ENCODE measurements around the gene BUB3.

The BUB3 gene, protein sequence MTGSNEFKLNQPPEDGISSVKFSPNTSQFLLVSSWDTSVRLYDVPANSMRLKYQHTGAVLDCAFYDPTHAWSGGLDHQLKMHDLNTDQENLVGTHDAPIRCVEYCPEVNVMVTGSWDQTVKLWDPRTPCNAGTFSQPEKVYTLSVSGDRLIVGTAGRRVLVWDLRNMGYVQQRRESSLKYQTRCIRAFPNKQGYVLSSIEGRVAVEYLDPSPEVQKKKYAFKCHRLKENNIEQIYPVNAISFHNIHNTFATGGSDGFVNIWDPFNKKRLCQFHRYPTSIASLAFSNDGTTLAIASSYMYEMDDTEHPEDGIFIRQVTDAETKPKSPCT

DNA sequence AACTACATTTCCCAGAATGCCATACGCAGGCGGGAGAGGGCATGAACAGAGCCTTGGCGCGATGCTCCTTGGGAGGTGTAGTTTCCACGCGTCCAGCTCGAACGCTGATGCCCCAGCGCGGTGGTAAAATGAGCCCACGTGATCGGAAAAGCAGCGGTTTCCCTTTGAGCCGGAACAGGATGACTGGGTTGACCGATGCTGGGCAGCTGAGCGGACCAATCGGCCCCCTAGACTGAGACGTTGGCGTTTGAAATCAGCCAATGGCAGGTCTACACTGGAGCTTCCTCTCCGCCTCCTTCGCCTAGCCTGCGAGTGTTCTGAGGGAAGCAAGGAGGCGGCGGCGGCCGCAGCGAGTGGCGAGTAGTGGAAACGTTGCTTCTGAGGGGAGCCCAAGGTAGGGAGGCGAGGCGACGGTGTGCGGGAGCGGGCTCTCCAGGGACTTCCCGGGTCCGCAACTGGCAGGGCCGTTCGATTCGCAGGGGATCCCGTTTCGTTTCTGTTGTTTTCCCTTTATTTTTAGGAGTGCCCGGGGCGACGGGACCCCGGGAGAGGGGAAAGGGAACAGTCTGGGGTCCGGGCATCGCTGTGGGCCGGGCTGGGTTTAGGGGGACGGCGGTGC, at the start of gene BUB3:
Gene BUB3 (plus strand): TSS at position 311 of the 619 bp plus-strand sequence. CDS start 516 bp downstream, outside the sequence.
- H3K4me3 ChIP-seq (ENCODE audit: low read length), result peak within 1 kb of the TSS; percentile 87
- no peak for TF ChIP-seq ZNF274 (IDR thresholded peaks at IDR 0.05; ENCODE audit: low read depth, low read length)

- no peak overlapping the region for H3K4me3 ChIP-seq (ENCODE audit: low read length)
- TF ChIP-seq ZNF274 (IDR thresholded peaks at IDR 0.05; ENCODE audit: low read depth, low read length), result no peak
Observed at GRCh38 chr10:123109466-123109865, 44.7 kb upstream of the BUB3 start.

DNA sequence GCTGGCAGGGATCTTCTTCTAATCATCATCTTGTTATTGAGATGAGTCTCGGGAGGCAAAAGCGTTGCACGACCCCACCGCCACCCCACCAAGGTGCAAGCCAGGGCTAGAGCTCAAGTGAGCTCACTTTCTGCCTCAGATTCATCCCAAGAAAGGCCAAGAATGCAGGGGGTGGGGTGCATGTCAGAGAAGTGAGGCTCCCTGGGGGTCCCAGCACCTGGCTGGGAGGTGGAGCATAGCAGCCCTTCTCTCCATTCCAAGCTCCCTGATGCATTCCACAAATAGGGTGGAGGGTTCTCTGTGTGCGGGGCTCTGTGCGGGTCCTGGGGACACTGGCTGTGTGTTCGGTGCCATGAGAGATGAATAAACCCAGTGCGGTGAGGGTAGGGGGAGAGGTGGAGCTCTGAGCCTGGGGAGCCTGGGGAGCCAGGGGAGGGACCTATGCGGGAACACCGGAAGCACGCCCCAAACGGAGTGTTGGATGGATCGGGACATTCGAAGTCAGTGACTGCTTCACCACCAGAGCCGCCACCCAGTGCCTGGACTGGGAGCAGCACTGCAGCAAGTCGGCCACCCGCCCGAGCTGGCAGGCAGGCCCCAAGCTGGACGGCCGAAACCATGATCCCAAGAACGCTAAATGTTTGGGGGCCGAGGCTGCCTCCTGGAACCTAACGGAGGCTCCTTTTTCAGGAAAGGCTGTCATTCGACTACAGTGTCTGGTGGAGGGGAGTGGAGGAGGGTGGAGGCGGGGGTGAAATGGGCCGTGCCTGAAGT, 36.4 kb upstream of the BUB3 start:
- no peak overlapping the region for H3K4me3 ChIP-seq (ENCODE audit: low read length)
- no peak for TF ChIP-seq ZNF274 (IDR thresholded peaks at IDR 0.05; ENCODE audit: low read depth, low read length)

- TF ChIP-seq ZNF274 (IDR thresholded peaks at IDR 0.05; ENCODE audit: low read depth, low read length), result no peak
- H3K4me3 ChIP-seq (ENCODE audit: low read length), result no peak overlapping the region
Observed at GRCh38 chr10:123119081-123119480, 35.1 kb upstream of the BUB3 start.

DNA sequence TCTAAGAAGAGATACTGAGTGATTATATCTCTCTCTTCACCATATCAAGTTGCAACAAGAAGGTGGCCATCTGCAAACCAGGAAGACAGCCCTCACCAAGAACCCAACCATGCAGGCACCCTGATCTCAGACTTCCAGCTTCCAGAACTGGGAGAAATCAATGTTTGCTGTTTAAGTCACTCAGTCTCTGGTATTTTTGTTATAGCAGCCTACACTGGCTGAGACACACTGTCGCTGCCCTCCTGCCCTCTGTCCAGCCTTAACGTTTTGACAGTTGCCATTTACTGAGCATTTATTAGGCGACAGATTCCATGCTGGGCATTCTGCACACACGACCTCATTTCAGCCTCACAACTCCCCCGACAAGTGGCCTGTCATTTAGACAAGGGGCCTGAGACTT, 28.0 kb upstream of the BUB3 start:
- H3K4me3 ChIP-seq (ENCODE audit: low read length), result no peak overlapping the region
- TF ChIP-seq ZNF274 (IDR thresholded peaks at IDR 0.05; ENCODE audit: low read depth, low read length), result no peak

DNA sequence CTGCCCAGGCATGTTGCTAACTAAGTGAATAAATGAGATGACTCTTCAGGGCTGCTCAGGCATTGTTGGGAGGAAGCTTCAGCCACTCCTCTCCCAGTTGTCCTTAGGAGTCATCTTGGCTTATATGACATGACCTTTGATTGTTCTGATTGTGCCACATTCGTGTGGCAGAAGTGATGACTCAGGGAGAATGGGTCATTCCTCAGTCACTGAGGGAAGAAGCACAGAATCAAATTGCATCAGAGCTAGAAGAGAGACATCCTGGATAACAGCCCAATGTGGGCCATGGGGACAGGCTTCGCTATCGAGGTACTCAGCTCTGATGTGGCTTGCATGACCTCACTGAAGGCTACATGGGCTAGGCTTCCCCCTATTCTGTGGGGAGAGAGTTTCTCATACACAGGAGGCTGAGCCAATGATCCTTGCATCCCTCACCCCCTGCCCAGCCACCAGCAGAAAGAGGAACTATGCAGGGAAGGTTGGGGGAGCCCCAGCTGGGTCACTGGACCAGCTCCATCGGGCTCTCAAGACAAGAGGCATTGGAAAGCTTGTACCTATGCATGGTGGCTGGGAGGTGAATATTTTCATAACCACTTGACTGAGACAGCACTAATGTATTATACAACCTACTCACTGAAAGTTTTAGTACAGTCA, 24.5 kb upstream of the BUB3 start:
- H3K4me3 ChIP-seq (ENCODE audit: low read length), result no peak overlapping the region
- TF ChIP-seq ZNF274 (IDR thresholded peaks at IDR 0.05; ENCODE audit: low read depth, low read length), result no peak

- peak overlapping the region; percentile 3; the same call in 1 of the 2 replicates for H3K4me3 ChIP-seq (ENCODE audit: low read length)
- TF ChIP-seq ZNF274 (IDR thresholded peaks at IDR 0.05; ENCODE audit: low read depth, low read length), result no peak
Observed at GRCh38 chr10:123132576-123133477, 21.4 kb upstream of the BUB3 start.

GRCh38 chr10:123133541-123134342, 20.5 kb upstream of the BUB3 start:
- no peak for TF ChIP-seq ZNF274 (IDR thresholded peaks at IDR 0.05; ENCODE audit: low read depth, low read length)
- H3K4me3 ChIP-seq (ENCODE audit: low read length), result no peak overlapping the region

DNA sequence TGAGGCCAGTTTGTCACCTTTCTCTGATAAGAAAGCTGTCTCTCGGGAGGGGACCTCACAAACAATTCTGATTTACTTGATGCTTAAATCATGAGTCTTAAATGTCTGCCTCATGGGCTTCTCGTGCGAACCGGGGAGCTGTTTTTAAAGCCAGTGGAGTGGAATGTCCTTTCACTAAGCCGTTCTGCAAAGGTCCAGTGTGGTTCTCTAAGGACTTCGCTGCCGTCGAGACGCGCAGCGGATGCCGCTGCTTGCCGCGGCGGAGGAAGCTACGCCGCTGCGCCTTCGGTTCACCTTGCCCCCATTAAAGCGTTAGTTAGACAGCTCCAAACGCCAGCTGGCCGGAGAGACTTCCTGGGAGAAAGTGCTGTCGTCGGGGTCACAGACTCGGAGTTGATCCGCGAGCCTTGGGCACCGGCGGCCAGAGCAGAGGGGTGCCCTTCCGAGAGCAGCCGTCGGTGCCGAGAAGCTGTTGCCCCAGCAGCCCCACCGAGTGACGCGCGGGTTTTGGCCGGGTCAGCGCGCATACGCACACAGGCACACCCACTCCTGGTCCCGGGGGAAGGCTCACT, 19.8 kb upstream of the BUB3 start:
- no peak for TF ChIP-seq ZNF274 (IDR thresholded peaks at IDR 0.05; ENCODE audit: low read depth, low read length)
- H3K4me3 ChIP-seq (ENCODE audit: low read length), result no peak overlapping the region

GRCh38 chr10:123134915-123135414, 19.2 kb upstream of the BUB3 start:
- H3K4me3 ChIP-seq (ENCODE audit: low read length), result peak overlapping the region; percentile 6; the same call in 1 of the 2 replicates
- no peak for TF ChIP-seq ZNF274 (IDR thresholded peaks at IDR 0.05; ENCODE audit: low read depth, low read length)

- TF ChIP-seq ZNF274 (IDR thresholded peaks at IDR 0.05; ENCODE audit: low read depth, low read length), result no peak
- H3K4me3 ChIP-seq (ENCODE audit: low read length), result peak within 1 kb of the TSS; percentile 11; the same call in 1 of the 2 replicates
Observed at GRCh38 chr10:123135415-123136141, 18.6 kb upstream of the BUB3 start, which contains the start of gene HMX3. HMX3 (plus strand) TSS chr10:123135970; CDS start chr10:123136051, 81 bp downstream.
